Measurements from ENCODE around the gene AKAP4. TPM values are rescaled to one million over a fixed set of nuclear protein-coding genes. Genes with fewer than 3 reads are reported as not detected.

The AKAP4 gene
- total and polyA plus RNA-seq, 9 of the 15 experiments (the other 6 are each of a cell fraction or from before 2014, with no cell fraction given) = 0.05 to 0.36 (median 0.13) TPM

DNA sequence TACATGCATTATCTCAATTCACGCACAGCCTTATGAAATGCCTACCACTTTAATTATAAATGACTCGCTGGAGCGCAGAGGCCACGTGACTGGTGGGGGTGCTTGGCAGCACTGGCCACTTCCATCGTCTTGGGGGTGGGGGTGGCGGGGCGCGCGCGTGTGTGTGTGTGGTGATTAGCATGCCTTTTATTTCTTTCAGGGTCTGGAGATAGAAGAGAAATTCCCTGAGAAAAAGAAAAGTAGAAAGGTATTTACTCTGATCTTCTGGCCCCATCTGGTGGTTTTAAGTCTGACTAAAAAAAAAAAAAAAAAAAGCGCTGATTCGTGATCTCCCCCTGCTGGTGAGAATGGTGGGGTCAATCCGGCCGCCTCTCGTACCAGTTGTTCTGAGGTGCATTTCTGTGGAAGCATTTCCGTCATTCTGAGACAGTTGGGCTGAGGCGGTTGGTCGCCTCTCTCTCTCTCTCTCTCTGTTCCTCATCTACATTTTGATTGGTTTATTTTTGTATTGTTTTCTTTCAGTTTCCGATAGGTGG lies 3.6 kb upstream of the AKAP4 start, which contains the start of gene CCNB3:
CCNB3 (plus strand) TSS at position 402 of the 536 bp plus-strand sequence. CDS start 80,399 bp downstream, outside the sequence.
- no TSS peak for BruUV-seq (replicated peaks)
- no peak within 1 kb of the TSS for H3K4me3 ChIP-seq
- DNase-seq (ENCODE audit: extremely low read depth in 1 of 4, low spot score in 3 of 4) = peak; percentile 53 to 71 (median 62)
- H3K27me3 ChIP-seq (ENCODE audit: control insufficient read depth in 2 of 2, insufficient read depth in 2 of 2, low read length in 2 of 2) = no peaks in the 10 kb centered on the region
- peak; percentile 87 for FAIRE-seq
- no peaks in the 10 kb centered on the region for H3K79me2 ChIP-seq (ENCODE audit: control insufficient read depth, insufficient read depth, low read length)
- H3K9me1 ChIP-seq (ENCODE audit: control insufficient read depth, insufficient read depth, low read length) = no peaks in the 10 kb centered on the region
- H4K20me1 ChIP-seq (replicated peaks; ENCODE audit: control insufficient read depth, insufficient read depth, low read length) = no peaks in the 10 kb centered on the region
- CTCF ChIA-PET (ENCODE audit: low intra/inter-chr PET ratio) = interaction anchor here (0.6 to 1.8 kb wide), 10 partner anchors 55 to 363 kb away, joined by 3 to 35 read pairs (median 5); no protein-coding TSS in a partner anchor
- peak within 1 kb of the TSS; percentile 57 for H2AFZ ChIP-seq (ENCODE audit: low read depth, low read length)
- WGBS (ENCODE audit: insufficient coverage, low coverage, missing lambda C conversion rate) = 3% methylated on average over 10 of the region's 19 CpGs
- H3K4me1 ChIP-seq (replicated peaks in 1 of 2; ENCODE audit: control insufficient read depth in 2 of 2, insufficient read depth in 2 of 2, low read length in 2 of 2) = peaks cover 0 to 5% of the 10 kb centered on the region in 2 experiments; a peak in 2 of 5 replicates
- in situ Hi-C loops (cut with MboI) = loop anchor here (5.0 to 25.0 kb wide), 4 partner anchors 102 to 1567 kb away; no protein-coding TSS in a partner anchor
- ATAC-seq = peak; percentile 93
- H3K4me2 ChIP-seq (ENCODE audit: insufficient read depth, low read length) = peak within 1 kb of the TSS; percentile 32
- no peaks in the 10 kb centered on the region for H3K9me3 ChIP-seq (replicated peaks; ENCODE audit: control insufficient read depth, insufficient read depth, low read depth, low read length)
- POLR2A ChIA-PET = no interaction called here
- H3K36me3 ChIP-seq (ENCODE audit: control insufficient read depth, insufficient read depth, low read length) = no peaks in the 10 kb centered on the region
- no peak within 1 kb of the TSS; the same call in 2 of the 3 replicates for H3K27ac ChIP-seq (ENCODE audit: extremely low read depth, low read depth, low read length)
- intact Hi-C loops (cut with micrococcal nuclease) = loop anchor here (1.0 to 2.0 kb wide), 4 partner anchors 104 to 1574 kb away; no protein-coding TSS in a partner anchor
- H3K9ac ChIP-seq (ENCODE audit: insufficient read depth in 1 of 2, low read depth in 2 of 2, low read length in 2 of 2) = peak within 1 kb of the TSS in 1 of 2 experiments; percentile 19; a peak in 1 of 4 replicates
- TF ChIP-seq, protein P1, sequence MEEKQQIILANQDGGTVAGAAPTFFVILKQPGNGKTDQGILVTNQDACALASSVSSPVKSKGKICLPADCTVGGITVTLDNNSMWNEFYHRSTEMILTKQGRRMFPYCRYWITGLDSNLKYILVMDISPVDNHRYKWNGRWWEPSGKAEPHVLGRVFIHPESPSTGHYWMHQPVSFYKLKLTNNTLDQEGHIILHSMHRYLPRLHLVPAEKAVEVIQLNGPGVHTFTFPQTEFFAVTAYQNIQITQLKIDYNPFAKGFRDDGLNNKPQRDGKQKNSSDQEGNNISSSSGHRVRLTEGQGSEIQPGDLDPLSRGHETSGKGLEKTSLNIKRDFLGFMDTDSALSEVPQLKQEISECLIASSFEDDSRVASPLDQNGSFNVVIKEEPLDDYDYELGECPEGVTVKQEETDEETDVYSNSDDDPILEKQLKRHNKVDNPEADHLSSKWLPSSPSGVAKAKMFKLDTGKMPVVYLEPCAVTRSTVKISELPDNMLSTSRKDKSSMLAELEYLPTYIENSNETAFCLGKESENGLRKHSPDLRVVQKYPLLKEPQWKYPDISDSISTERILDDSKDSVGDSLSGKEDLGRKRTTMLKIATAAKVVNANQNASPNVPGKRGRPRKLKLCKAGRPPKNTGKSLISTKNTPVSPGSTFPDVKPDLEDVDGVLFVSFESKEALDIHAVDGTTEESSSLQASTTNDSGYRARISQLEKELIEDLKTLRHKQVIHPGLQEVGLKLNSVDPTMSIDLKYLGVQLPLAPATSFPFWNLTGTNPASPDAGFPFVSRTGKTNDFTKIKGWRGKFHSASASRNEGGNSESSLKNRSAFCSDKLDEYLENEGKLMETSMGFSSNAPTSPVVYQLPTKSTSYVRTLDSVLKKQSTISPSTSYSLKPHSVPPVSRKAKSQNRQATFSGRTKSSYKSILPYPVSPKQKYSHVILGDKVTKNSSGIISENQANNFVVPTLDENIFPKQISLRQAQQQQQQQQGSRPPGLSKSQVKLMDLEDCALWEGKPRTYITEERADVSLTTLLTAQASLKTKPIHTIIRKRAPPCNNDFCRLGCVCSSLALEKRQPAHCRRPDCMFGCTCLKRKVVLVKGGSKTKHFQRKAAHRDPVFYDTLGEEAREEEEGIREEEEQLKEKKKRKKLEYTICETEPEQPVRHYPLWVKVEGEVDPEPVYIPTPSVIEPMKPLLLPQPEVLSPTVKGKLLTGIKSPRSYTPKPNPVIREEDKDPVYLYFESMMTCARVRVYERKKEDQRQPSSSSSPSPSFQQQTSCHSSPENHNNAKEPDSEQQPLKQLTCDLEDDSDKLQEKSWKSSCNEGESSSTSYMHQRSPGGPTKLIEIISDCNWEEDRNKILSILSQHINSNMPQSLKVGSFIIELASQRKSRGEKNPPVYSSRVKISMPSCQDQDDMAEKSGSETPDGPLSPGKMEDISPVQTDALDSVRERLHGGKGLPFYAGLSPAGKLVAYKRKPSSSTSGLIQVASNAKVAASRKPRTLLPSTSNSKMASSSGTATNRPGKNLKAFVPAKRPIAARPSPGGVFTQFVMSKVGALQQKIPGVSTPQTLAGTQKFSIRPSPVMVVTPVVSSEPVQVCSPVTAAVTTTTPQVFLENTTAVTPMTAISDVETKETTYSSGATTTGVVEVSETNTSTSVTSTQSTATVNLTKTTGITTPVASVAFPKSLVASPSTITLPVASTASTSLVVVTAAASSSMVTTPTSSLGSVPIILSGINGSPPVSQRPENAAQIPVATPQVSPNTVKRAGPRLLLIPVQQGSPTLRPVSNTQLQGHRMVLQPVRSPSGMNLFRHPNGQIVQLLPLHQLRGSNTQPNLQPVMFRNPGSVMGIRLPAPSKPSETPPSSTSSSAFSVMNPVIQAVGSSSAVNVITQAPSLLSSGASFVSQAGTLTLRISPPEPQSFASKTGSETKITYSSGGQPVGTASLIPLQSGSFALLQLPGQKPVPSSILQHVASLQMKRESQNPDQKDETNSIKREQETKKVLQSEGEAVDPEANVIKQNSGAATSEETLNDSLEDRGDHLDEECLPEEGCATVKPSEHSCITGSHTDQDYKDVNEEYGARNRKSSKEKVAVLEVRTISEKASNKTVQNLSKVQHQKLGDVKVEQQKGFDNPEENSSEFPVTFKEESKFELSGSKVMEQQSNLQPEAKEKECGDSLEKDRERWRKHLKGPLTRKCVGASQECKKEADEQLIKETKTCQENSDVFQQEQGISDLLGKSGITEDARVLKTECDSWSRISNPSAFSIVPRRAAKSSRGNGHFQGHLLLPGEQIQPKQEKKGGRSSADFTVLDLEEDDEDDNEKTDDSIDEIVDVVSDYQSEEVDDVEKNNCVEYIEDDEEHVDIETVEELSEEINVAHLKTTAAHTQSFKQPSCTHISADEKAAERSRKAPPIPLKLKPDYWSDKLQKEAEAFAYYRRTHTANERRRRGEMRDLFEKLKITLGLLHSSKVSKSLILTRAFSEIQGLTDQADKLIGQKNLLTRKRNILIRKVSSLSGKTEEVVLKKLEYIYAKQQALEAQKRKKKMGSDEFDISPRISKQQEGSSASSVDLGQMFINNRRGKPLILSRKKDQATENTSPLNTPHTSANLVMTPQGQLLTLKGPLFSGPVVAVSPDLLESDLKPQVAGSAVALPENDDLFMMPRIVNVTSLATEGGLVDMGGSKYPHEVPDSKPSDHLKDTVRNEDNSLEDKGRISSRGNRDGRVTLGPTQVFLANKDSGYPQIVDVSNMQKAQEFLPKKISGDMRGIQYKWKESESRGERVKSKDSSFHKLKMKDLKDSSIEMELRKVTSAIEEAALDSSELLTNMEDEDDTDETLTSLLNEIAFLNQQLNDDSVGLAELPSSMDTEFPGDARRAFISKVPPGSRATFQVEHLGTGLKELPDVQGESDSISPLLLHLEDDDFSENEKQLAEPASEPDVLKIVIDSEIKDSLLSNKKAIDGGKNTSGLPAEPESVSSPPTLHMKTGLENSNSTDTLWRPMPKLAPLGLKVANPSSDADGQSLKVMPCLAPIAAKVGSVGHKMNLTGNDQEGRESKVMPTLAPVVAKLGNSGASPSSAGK (IDR thresholded peaks at IDR 0.05) = peak; percentile 44
- TF ChIP-seq ZNF583 (CRISPR knock-in tag; IDR thresholded peaks at IDR 0.05) (no peak), MAFG (tag; conservative IDR thresholded peaks at IDR 0.05) (0 out of 2 replicates have a peak, but pooled peaks have one; percentile 23), MYBL2 (IDR thresholded peaks at IDR 0.05; ENCODE audit: low read depth) (peak; percentile 62), MYBL2 (CRISPR knock-in tag; IDR thresholded peaks at IDR 0.05; ENCODE audit: borderline replicate concordance) (no peak)
- TF ChIP-seq, protein P2, sequence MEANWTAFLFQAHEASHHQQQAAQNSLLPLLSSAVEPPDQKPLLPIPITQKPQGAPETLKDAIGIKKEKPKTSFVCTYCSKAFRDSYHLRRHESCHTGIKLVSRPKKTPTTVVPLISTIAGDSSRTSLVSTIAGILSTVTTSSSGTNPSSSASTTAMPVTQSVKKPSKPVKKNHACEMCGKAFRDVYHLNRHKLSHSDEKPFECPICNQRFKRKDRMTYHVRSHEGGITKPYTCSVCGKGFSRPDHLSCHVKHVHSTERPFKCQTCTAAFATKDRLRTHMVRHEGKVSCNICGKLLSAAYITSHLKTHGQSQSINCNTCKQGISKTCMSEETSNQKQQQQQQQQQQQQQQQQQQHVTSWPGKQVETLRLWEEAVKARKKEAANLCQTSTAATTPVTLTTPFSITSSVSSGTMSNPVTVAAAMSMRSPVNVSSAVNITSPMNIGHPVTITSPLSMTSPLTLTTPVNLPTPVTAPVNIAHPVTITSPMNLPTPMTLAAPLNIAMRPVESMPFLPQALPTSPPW (CRISPR knock-in tag; IDR thresholded peaks at IDR 0.05) = 0 out of 2 replicates have a peak, but pooled peaks have one; percentile 21

Data from K562 (cell line).